T-cell (primary cell): Measurements from ENCODE around the gene SIRT5. TPM values are rescaled to one million over a fixed set of nuclear protein-coding genes. Genes with fewer than 3 reads are reported as not detected.
A peak's percentile ranks its signal among the peaks of the same experiment; 100 is the strongest.

Experiments used
- ATAC-seq, 4 experiments: fragments of 200-7000 bp in 3 of 4; fragments of 150-1000 bp in 1 of 4; cut with Tn5 transposase; replicated peaks in 1 of 4; 1 replicate in 3 of 4; 2 replicates in 1 of 4; pipeline ENCODE4 v1.10.0; 2021; ENCODE audit warnings: moderate library complexity in 3 of 4, mild to moderate bottlenecking in 2 of 4, moderate number of reproducible peaks in 1 of 4
- CTCF ChIA-PET, 2 donors: fragments of 300-600 bp; sonication (Branson Sonifier 250); formaldehyde crosslinking; loops; one replicate each; lab custom pipeline; 2022; ENCODE audit warnings: antibody characterized with exemption in 2 of 2; lab: Charles Lee
- POLR2A ChIA-PET, 2 donors: fragments of 300-600 bp; sonication (Branson Sonifier 250); formaldehyde crosslinking; loops; one replicate each; lab custom pipeline; 2022; ENCODE audit warnings: antibody characterized with exemption in 2 of 2; lab: Charles Lee
- DNase-seq, 35 experiments: peaks; one replicate each; pipeline versions ENCODE4 v3.0.0 to v3.0.0-alpha.2; 2013 to 2023
- H3K27ac ChIP-seq: one replicate; pipeline ENCODE4 v1.5.1; 2013; ENCODE audit warnings: low read length
- H3K27me3 ChIP-seq, 2 experiments: replicated peaks in 1 of 2; 1 replicate in 1 of 2; 2 replicates in 1 of 2; pipeline versions ENCODE4 v1.6.1 to v1.7.0; 2013; ENCODE audit warnings: low read length in 1 of 2, mixed read lengths in 1 of 2; ENCODE audit not compliant: control insufficient read depth in 2 of 2, insufficient read depth in 2 of 2; ENCODE audit errors: extremely low read depth in 1 of 2
- H3K36me3 ChIP-seq, 2 donors: 1 replicate in 1 of 2; 2 replicates in 1 of 2; pipeline versions ENCODE4 v1.6.1 to v1.7.0; 2013; ENCODE audit warnings: low read length in 1 of 2; ENCODE audit not compliant: control insufficient read depth in 2 of 2, insufficient read depth in 1 of 2; ENCODE audit errors: extremely low read depth in 1 of 2
- H3K4me1 ChIP-seq, 2 experiments: 1 replicate in 1 of 2; 2 replicates in 1 of 2; pipeline versions ENCODE4 v1.6.1 to v1.7.0; 2013; ENCODE audit warnings: low read length in 2 of 2, mixed read lengths in 1 of 2; ENCODE audit not compliant: insufficient read depth in 2 of 2, control insufficient read depth in 1 of 2; ENCODE audit errors: extremely low read depth in 1 of 2
- H3K4me3 ChIP-seq, 2 donors: 1 replicate in 1 of 2; 2 replicates in 1 of 2; pipeline versions ENCODE4 v1.5.1 to v1.7.0; 2013; ENCODE audit warnings: mild to moderate bottlenecking in 2 of 2, low read length in 1 of 2, moderate library complexity in 1 of 2; ENCODE audit not compliant: control insufficient read depth in 1 of 2; ENCODE audit errors: extremely low read depth in 1 of 2
- H3K9me3 ChIP-seq: 2 replicates; pipeline ENCODE4 v1.7.0; 2013
- H3K27ac Mint-ChIP-seq, 2 donors: one replicate each; pipeline ENCODE4 v1.8.0; 2020 to 2021; ENCODE audit warnings: mild to moderate bottlenecking in 2 of 2, mixed read lengths in 2 of 2
- H3K27me3 Mint-ChIP-seq, 2 donors: one replicate each; pipeline ENCODE4 v1.8.0; 2021 to 2022; ENCODE audit warnings: mixed read lengths in 2 of 2
- H3K36me3 Mint-ChIP-seq: one replicate; pipeline ENCODE4 v1.8.0; 2021; ENCODE audit warnings: mixed read lengths
- H3K4me1 Mint-ChIP-seq, 3 donors: one replicate each; pipeline ENCODE4 v1.8.0; 2020 to 2022; ENCODE audit warnings: mixed read lengths in 3 of 3, mild to moderate bottlenecking in 1 of 3
- H3K4me3 Mint-ChIP-seq, 3 donors: one replicate each; pipeline ENCODE4 v1.8.0; 2020 to 2022; ENCODE audit warnings: mild to moderate bottlenecking in 3 of 3, mixed read lengths in 3 of 3, moderate library complexity in 3 of 3
- H3K9me3 Mint-ChIP-seq, 3 donors: one replicate each; pipeline ENCODE4 v1.8.0; 2020 to 2022; ENCODE audit warnings: mixed read lengths in 3 of 3
- WGBS: methylation state at CpG from one replicate; pipeline ENCODE4 v1.1.5; 2013; ENCODE audit warnings: missing lambda C conversion rate; ENCODE audit not compliant: insufficient coverage; 5-methylcytosine and 5-hydroxymethylcytosine counted together
- total RNA-seq, 35 experiments: library from RNA in 6 of 35; stranded (reverse) in 6 of 35; fragments of 120-200 nt in 1 of 35; gene quantifications; one replicate each; pipeline versions ENCODE4 v1.2.1 to v1.2.4 and lab custom pipeline; 2013 to 2026

The SIRT5 gene
- total RNA-seq, 5 donors from 2014 or later (not counting 1 experiment from before 2014, with no cell fraction given) = 11.7 to 21.5 (median 16.8) TPM

- POLR2A ChIA-PET = no interaction called here
- H3K27me3 Mint-ChIP-seq = no peaks in the 10 kb centered on the region
- H3K4me1 Mint-ChIP-seq = peaks cover 0 to 2% (median 0%) of the 10 kb centered on the region in 3 donors
- ATAC-seq (no peak), DNase-seq (no peak)
- CTCF ChIA-PET = interaction anchor here in 1 of 2 donors (0.7 kb wide), 1 partner anchor 276 kb away, joined by 3 read pairs; no protein-coding TSS in a partner anchor
- no peaks in the 10 kb centered on the region for H3K27me3 ChIP-seq
- H3K27ac ChIP-seq = no peak overlapping the region
- no CpG with 5 or more reads among the region's 4 CpGs for WGBS
- no peak overlapping the region for H3K4me3 Mint-ChIP-seq
- H3K36me3 Mint-ChIP-seq = peaks cover 58% of the 10 kb centered on the region
- no peaks in the 10 kb centered on the region for H3K9me3 ChIP-seq
- no peaks in the 10 kb centered on the region for H3K9me3 Mint-ChIP-seq
- no peaks in the 10 kb centered on the region for H3K4me1 ChIP-seq
- peaks cover 24 to 50% of the 10 kb centered on the region in 2 donors for H3K36me3 ChIP-seq
- no peak overlapping the region for H3K4me3 ChIP-seq
- H3K27ac Mint-ChIP-seq = no peak overlapping the region
Observed at GRCh38 chr6:13597073-13597472, 22.7 kb downstream of the SIRT5 start.

- ATAC-seq (no peak), DNase-seq (no peak)
- Histone ChIP-seq H3K27me3 (no peaks in the 10 kb centered on the region), H3K4me3 (no peak overlapping the region), H3K9me3 (no peaks in the 10 kb centered on the region), H3K27ac (no peak overlapping the region), H3K4me1 (no peaks in the 10 kb centered on the region), H3K36me3 (peaks cover 22 to 41% of the 10 kb centered on the region in 2 donors)
- no peak overlapping the region for H3K4me3 Mint-ChIP-seq
- CTCF ChIA-PET = no interaction called here
- WGBS = 100% methylated on average over 2 of the region's 6 CpGs
- no peak overlapping the region for H3K27ac Mint-ChIP-seq
- no peaks in the 10 kb centered on the region for H3K9me3 Mint-ChIP-seq
- peaks cover 63% of the 10 kb centered on the region for H3K36me3 Mint-ChIP-seq
- POLR2A ChIA-PET = no interaction called here
- H3K4me1 Mint-ChIP-seq = no peaks in the 10 kb centered on the region
- no peaks in the 10 kb centered on the region for H3K27me3 Mint-ChIP-seq
Observed at GRCh38 chr6:13600036-13600435, 25.6 kb downstream of the SIRT5 start.

GRCh38 chr6:13604135-13604534 lies 29.7 kb downstream of the SIRT5 start:
- no peak for DNase-seq
- no peak for ATAC-seq
- H3K36me3 ChIP-seq = peaks cover 14 to 23% of the 10 kb centered on the region in 2 donors
- H3K27me3 ChIP-seq = no peaks in the 10 kb centered on the region
- no peaks in the 10 kb centered on the region for H3K4me1 Mint-ChIP-seq
- 95% methylated on average over 3 of the region's 4 CpGs for WGBS
- no peak overlapping the region for H3K27ac ChIP-seq
- H3K9me3 Mint-ChIP-seq = no peaks in the 10 kb centered on the region
- ChIA-PET POLR2A (no interaction called here), CTCF (no interaction called here)
- no peaks in the 10 kb centered on the region for H3K4me1 ChIP-seq
- H3K4me3 Mint-ChIP-seq = no peak overlapping the region
- H3K36me3 Mint-ChIP-seq = peaks cover 57% of the 10 kb centered on the region
- H3K9me3 ChIP-seq = no peaks in the 10 kb centered on the region
- H3K27ac Mint-ChIP-seq = no peak overlapping the region
- H3K4me3 ChIP-seq = no peak overlapping the region
- H3K27me3 Mint-ChIP-seq = no peaks in the 10 kb centered on the region

- H3K36me3 ChIP-seq = peaks cover 14 to 23% of the 10 kb centered on the region in 2 donors
- 75% methylated on average over 1 of the region's 2 CpGs for WGBS
- Mint-ChIP-seq H3K4me3 (no peak overlapping the region), H3K4me1 (no peaks in the 10 kb centered on the region), H3K36me3 (peaks cover 51% of the 10 kb centered on the region), H3K27ac (no peak overlapping the region), H3K9me3 (no peaks in the 10 kb centered on the region), H3K27me3 (no peaks in the 10 kb centered on the region)
- H3K9me3 ChIP-seq = no peaks in the 10 kb centered on the region
- ChIA-PET POLR2A (interaction anchor here in 1 of 2 donors (0.7 kb wide), 1 partner anchor 210 kb away, joined by 4 read pairs; no protein-coding TSS in a partner anchor), CTCF (interaction anchor here in 1 of 2 donors (1.3 kb wide), 1 partner anchor 30 kb away, joined by 3 read pairs; the partner anchor contains the start of gene SIRT5)
- H3K27me3 ChIP-seq = no peaks in the 10 kb centered on the region
- ATAC-seq (no peak), DNase-seq (no peak)
- H3K4me3 ChIP-seq = no peak overlapping the region
- H3K4me1 ChIP-seq = no peaks in the 10 kb centered on the region
- no peak overlapping the region for H3K27ac ChIP-seq
Observed at GRCh38 chr6:13604546-13605416, 30.4 kb downstream of the SIRT5 start.

GRCh38 chr6:13605634-13606033 lies 31.2 kb downstream of the SIRT5 start:
- H3K36me3 ChIP-seq = peaks cover 11 to 20% of the 10 kb centered on the region in 2 donors
- peaks cover 44% of the 10 kb centered on the region for H3K36me3 Mint-ChIP-seq

GRCh38 chr6:13611715-13612114 lies 37.3 kb downstream of the SIRT5 start:
- no peaks in the 10 kb centered on the region for H3K9me3 ChIP-seq

More at GRCh38 chr6:13605634-13606033, 31.2 kb downstream of the SIRT5 start:
- Mint-ChIP-seq H3K9me3 (no peaks in the 10 kb centered on the region), H3K4me3 (no peak overlapping the region), H3K27me3 (no peaks in the 10 kb centered on the region), H3K27ac (no peak overlapping the region), H3K4me1 (no peaks in the 10 kb centered on the region)
- POLR2A ChIA-PET = interaction anchor here in 1 of 2 donors (0.7 kb wide), 1 partner anchor 209 kb away, joined by 4 read pairs; no protein-coding TSS in a partner anchor
- no peaks in the 10 kb centered on the region for H3K9me3 ChIP-seq
- H3K4me3 ChIP-seq = no peak overlapping the region
- WGBS = 100% methylated on average over 1 of the region's 4 CpGs
- no peak for ATAC-seq
- H3K4me1 ChIP-seq = no peaks in the 10 kb centered on the region
- CTCF ChIA-PET = interaction anchor here in 1 of 2 donors (1.3 kb wide), 1 partner anchor 31 kb away, joined by 3 read pairs; the partner anchor contains the start of gene SIRT5
- H3K27me3 ChIP-seq = no peaks in the 10 kb centered on the region
- DNase-seq = no peak
- no peak overlapping the region for H3K27ac ChIP-seq

More at GRCh38 chr6:13611715-13612114, 37.3 kb downstream of the SIRT5 start:
- ChIA-PET CTCF (interaction anchor here in 1 of 2 donors (0.6 to 1.0 kb wide), 2 partner anchors 37 to 54 kb away, joined by 3 to 4 read pairs; partner anchors contain the start of gene SIRT5), POLR2A (no interaction called here)
- ATAC-seq = no peak
- H3K4me1 ChIP-seq = peaks cover 11 to 16% of the 10 kb centered on the region in 2 experiments
- no peak overlapping the region for H3K27ac ChIP-seq
- peaks cover 0 to 5% of the 10 kb centered on the region in 2 donors for H3K36me3 ChIP-seq
- Mint-ChIP-seq H3K9me3 (no peaks in the 10 kb centered on the region), H3K27me3 (no peaks in the 10 kb centered on the region), H3K36me3 (peaks cover 8% of the 10 kb centered on the region), H3K4me1 (peaks cover 32 to 37% (median 32%) of the 10 kb centered on the region in 3 donors), H3K4me3 (no peak overlapping the region), H3K27ac (peak overlapping the region; percentile 29 to 46)
- no CpG with 5 or more reads among the region's 4 CpGs for WGBS
- H3K27me3 ChIP-seq = no peaks in the 10 kb centered on the region
- no peak overlapping the region for H3K4me3 ChIP-seq
- no peak for DNase-seq
